Fibroblast of lung (primary cell): ENCODE results near the gene CLNK.

Experiments used
- EZH2 ChIP-seq: IDR thresholded peaks from 2 replicates; pipeline ENCODE4 v1.5.1; 2012; ENCODE audit warnings: low read length, control low read depth, mild to moderate bottlenecking; ENCODE audit errors: missing control alignments
- TF ChIP-seq, protein P1 (sequence below), 2 donors: IDR thresholded peaks in 1 of 2; conservative IDR thresholded peaks in 1 of 2; 1 replicate in 1 of 2; 2 replicates in 1 of 2; pipeline ENCODE4 v1.5.1; 2011 to 2012; ENCODE audit warnings: low read length in 2 of 2, control low read depth in 1 of 2, inconsistent platforms in 1 of 2, low read depth in 1 of 2, mild to moderate bottlenecking in 1 of 2

DNA sequence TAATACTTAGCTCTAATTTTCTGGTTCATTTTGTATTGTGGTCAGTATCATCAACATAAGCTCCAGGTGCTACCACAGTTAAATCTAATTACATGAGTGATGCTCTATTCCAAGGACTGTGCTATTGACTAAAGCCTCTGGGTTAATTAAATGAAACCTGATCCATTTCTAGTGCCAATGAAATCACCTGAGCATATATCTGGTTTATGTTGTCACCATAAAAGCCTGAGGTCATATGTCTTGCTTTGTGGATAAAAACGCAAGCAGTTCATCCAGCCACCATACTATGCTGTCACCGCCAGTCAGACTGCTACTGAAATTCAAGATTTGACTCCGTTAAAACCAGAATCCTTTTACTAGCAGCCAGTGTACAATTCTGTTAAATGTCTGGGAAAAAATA lies 163.1 kb downstream of the CLNK start:
- TF ChIP-seq, protein P1, sequence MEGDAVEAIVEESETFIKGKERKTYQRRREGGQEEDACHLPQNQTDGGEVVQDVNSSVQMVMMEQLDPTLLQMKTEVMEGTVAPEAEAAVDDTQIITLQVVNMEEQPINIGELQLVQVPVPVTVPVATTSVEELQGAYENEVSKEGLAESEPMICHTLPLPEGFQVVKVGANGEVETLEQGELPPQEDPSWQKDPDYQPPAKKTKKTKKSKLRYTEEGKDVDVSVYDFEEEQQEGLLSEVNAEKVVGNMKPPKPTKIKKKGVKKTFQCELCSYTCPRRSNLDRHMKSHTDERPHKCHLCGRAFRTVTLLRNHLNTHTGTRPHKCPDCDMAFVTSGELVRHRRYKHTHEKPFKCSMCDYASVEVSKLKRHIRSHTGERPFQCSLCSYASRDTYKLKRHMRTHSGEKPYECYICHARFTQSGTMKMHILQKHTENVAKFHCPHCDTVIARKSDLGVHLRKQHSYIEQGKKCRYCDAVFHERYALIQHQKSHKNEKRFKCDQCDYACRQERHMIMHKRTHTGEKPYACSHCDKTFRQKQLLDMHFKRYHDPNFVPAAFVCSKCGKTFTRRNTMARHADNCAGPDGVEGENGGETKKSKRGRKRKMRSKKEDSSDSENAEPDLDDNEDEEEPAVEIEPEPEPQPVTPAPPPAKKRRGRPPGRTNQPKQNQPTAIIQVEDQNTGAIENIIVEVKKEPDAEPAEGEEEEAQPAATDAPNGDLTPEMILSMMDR (conservative IDR thresholded peaks at IDR 0.05 in 1 of 2, IDR thresholded peaks at IDR 0.05 in 1 of 2; ENCODE audit: low read depth in 1 of 2, low read length in 2 of 2): no peak
- no peak for TF ChIP-seq EZH2
